GM18868 (cell line): ENCODE data around the gene FBXO11.
"Not testable (repeated sequence)": the region's sequence is repeated elsewhere in the genome, so short reads cannot be mapped to it uniquely, and the experiment has no call there.

ENCODE experiments used
- ATAC-seq: cut with Tn5 transposase; IDR thresholded peaks from one replicate; pipeline ENCODE4 v1.9.1; 2021; ENCODE audit warnings: mild to moderate bottlenecking, moderate library complexity; ENCODE audit not compliant: unreplicated experiment

Gene FBXO11

DNA sequence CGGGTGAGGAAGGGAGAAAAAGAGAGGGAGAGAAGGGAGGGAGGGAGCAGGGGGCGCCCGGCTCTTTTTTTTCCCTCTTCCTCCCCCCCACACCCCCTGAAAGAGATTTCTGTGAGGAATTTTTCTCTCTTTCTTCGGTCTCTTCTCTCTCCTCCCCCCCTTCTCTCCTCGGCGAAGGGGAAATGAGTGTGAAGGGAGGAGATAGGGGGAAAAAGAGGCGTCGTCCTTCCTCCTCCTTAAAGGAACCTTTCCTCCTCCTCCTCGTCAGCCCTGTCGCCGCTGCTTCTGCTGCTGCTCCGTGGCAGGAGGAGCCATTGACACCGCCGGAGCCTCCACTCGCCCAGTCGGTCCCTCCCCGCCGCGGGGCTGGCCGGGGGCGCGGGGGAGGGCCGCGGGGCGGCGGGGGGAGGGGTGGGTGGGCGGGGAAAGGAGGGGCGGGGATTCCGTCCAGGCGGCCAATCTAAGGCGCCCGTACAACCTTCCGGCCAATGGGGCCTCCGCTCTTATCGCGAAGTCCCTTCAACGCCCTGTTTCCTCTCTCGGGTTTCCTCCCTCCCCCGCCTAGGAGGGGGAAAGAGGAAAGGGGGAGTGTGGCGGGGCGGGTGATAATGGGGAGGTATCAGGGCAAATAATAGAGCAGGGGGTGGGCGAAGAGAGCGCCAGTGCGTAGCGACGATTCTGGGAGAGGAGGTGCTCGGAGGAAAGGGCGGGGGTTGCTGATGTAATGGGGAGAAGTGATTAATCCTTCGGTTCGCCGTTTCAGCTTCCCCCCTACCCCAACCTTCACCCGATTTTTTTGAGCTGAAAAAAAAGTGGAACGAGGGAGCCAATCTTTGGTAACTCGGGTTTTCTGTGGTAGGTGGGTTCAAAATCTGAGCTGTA, at the start of gene FBXO11:
Gene FBXO11, minus strand, starts transcription at position 342 of the 882 bp plus-strand sequence. CDS start 778 bp downstream, outside the sequence.
- peak; percentile 91 for ATAC-seq

DNA sequence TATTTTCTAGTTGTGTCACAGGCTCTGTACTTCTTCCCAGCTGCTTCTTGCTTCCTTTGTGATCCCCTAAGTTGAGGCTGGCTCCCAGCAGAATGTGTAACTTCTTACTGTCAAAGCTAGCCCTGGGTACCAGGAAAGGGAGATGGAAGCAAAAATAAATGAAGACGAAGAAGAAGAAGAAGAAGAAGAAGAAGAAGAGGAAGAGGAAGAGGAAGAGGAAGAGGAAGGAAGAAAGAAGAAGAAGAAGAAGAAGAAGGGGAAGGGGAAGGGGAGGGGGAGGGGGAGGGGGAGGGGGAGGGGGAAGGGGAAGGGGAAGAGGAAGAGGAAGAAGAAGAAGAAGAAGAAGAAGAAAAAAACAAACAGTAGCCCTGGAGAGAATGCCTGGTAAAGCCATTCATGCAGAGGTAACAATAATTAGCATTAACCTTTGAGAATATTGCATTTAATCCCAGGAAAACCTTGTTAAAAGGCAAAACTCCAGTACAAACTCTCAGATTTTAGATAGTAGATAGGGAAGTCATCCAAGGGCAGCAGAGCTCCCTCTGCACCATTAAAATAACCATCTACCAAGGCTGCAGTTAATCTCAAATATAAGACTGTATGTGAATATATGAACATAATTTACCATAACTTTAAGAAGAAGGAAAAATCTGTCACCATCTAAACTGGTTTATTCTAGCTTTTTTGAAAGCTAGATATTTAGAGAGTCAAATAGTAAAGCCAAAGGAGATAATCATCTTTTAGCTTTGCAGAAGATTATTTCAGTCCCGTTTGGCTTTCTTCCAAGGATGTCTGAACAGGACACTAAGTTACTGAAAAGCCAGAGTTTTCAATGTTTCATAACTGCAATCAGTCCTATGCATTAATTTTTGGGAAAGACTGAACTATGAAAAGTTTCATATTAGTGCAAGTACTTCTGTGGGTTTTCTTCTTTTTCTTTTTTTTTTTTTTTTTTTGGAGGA, 44.3 kb upstream of the FBXO11 start:
- ATAC-seq: no peak

DNA sequence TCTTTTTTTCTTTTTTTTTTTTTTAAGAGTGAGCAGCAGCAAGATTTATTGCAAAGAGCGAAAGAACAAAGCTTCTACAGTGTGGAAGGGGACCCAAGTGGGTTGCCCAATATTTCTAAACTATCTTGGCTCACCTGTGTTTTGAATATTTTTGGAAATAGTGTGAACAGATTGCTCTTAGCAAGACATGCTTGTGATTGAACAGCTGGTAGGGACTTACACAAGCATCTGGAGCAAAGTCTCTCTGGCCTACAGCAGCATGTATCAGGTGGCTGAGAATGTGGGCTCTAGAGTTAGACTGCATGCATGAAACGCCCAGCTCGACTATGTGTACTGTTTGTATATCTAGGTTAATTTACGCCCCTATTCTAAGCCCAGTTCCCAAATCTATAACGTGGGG, 40.3 kb upstream of the FBXO11 start:
- ATAC-seq: no peak

DNA sequence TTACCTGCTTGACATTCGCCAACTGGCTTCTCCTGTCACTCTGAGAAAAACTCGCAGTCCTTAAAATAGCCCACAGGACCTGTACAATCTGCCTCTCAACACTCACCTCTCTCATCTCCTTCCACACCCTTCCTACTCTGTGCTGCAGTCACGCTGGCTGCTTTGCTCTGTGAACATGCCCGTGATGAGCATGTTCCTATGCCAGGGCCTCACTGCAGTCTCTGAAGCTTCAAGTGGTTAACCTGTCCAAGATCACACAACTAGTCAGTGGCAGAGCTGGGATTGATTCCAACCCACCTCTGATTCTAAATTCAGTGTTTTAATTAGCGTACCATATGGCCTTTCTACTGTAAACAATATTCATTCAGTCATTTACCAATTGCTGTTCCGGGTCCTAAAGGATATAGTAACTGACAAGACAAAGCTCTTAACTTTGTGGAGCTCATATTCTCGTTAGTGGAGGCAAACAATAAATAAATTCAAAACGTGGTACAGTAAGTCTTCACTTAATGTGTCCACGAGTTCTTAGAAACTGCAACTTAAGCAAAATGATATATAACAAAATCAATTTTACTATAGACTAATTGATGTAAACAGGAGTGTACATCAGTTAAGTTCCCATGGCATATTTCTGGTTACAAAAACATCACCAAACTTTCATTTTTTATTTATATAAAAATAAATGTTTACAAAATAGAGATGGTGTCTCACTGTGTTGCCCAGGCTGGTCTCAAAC, 38.9 kb upstream of the FBXO11 start:
- ATAC-seq: no peak

DNA sequence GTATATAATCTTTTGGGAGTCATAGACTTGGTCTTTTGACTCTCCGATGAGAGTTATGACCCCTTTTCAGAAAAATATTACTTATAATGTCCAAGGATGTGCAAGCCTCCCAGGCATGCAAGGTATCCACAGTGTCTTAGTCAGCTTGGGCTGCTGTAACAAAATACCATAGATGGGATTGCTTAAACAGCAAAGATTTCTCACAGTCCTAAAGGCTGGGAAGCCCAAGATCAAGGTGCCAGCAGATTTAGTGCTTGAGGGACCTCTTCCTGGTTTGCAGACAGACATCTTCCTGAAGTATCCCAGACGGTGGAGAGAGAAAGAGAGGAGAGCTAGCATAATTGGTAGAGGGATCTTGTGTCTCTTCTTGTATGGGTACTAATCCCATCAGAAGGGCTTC, 35.6 kb upstream of the FBXO11 start:
- ATAC-seq: no peak

DNA sequence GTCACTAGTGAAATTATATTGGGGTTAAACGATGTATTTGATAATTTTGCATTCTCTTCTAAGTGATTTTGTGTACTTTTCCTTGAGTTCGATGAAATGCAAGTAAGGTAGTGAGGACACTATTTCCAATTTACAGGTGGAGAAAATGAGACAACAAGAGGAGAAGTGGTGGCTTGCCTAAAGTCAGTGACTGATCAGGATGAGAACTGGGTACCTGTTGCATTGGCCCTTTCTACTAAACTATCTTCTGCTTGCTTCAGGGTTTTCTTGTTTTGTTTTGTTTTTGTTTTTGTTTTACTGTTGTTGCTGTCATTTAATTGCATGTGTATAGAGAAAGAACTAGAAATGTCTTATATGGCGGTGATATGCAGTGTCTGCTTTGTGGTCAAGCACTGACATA, 31.4 kb upstream of the FBXO11 start:
- ATAC-seq: no peak

DNA sequence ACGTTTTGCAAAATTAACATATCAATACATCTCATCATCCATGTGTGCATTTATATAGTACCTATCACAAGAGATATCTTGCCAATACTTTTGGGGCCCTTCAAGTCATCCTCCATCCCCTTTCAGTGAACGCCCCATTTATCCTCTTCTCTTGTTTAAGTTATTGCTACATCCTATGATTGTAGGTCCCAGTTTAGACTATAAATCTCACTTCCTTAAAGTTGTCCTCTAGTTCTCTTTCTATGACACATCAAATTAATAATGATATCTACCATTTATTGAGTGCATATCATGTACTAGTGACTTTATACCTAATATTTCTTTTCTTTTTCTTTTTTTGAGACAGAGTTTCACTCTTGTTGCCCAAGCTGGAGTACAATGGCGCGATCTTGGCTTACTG, 28.8 kb upstream of the FBXO11 start:
- ATAC-seq: no peak

DNA sequence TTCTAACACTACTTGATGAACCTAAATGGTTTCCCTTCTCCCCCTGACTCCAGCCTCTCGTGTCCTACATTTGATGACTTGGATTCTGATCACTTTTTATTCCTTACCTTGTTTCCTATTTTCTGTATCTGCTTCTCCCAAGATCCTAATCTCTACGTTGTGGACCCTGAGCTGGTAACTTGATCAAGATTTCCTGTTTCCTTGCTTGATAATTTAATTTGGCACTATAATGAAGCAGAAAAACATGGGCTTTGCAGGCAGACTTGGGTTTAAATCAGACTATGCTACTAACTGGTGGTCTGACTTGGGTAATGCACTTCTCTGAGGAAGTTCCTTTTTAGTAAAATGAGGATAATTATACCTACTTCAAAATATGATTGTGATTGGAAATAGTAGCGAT, 11.7 kb upstream of the FBXO11 start:
- no peak for ATAC-seq

DNA sequence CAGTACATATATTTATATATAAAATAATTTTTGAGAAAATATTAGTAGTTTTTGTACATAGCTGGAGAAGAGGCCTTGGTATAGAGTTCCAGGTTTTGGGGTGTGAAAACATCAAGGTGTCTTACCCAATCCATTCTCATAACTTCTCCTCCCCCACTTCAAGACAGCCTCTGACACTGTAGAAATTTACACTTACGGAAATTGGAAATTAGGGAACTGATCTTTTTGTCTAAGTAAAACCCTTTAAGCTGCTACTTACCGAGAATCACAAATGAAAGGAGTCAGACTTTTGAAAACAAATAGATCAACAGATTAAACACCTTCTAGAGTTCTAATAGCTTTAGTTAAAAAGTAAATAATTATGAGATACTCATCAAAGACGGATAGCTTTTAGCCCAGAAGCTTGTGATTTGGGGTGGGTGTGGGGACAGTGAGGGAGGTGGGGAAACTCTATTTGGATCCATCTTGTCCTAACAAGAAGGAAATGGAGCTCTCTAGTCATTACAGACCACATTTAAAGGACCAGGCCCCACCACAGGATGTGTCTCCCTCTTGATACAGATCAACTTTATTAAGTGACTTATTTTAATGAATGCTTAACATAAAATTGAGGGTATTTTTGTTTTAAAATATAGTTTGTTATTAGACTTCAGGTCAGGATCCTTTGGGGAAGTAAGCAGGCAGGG, 11.1 kb upstream of the FBXO11 start:
- no peak for ATAC-seq

DNA sequence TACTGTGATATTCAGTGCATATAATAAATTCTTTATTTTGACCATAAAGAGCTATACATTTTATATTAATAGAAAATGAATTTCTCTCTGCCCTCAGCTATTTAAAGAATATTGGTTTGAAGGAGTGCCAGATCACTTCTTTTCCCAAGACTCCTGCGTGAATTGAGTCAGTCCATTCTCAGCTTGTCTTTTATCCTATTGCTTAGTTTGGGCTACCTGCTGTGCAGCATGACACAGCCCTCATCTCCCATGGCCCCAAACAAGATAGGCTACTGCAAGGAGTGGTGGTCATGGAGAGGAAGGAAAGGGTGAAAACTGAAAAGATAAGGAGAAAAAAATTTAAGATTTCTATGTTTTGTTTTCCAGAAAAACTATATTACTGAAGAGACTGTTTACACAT, 10.1 kb upstream of the FBXO11 start:
- no peak for ATAC-seq

DNA sequence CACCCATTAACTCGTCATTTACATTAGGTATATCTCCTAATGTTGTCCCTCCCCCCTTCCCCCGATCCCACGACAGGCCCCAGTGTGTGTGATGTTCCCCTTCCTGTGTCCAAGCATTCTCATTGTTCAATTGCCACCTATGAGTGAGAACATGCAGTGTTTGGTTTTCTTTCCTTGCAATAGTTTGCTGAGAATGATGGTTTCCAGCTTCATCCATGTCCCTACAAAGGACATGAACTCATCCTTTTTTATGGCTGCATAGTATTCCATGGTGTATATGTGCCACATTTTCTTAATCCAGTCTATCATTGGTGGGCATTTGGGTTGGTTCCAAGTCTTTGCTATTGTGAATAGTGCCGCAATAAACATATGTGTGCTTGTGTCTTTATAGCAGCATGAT, 4.4 kb upstream of the FBXO11 start:
- ATAC-seq: not testable (repeated sequence)

DNA sequence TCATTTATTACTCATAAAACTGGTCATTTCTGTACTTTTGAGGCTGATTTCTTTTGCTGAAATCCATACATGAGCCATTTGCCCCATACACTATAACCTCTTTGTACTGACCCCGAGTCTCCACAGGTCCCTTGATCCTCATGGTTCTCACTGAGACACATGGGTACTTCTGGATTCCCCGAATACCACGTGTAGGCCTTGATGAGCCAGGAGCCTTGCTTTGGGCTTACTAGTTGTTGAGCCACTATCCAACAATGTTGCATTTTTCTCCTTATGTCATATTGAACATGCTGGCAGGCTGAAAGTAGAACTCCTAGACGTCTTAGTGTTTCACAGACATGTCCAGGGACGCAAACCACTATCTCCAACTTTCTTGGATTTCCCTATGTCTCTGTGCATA, 2.4 kb upstream of the FBXO11 start:
- no peak for ATAC-seq

DNA sequence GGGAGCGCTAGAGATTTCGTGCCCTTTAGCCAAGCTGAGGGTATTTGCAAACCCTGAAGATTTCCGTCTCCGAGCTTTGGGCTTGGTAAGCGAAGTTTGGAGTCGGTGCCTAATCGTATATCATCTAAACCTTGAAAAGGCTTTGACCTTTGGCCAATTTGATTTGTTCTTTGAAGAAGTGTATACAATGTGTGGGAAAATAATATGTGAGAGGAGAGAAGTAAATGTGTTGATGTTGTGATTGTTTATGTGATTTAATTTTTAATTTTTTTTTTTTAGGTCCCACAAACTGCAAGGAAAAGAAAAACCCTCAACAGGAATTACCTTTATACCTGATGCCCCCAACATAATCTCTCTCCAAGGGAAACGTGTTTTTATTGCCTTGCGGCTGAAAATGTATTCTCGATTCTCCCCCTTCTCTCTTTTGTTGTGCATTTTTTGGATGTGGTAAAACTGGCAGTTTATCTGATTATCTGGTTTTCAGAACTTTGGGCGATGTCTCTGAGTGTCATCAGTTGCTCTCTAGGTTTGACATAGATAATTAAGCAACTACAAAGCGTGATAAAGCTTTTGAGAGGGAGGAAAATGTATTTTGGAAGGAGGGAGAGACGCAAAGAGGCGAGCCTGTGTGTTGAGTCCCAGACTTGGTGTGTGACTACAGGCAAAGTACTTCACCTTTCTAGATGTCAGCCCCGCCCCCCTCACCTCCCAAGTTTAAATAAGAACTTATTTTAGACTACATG, 912 bp upstream of the FBXO11 start:
- peak; percentile 32 for ATAC-seq

DNA sequence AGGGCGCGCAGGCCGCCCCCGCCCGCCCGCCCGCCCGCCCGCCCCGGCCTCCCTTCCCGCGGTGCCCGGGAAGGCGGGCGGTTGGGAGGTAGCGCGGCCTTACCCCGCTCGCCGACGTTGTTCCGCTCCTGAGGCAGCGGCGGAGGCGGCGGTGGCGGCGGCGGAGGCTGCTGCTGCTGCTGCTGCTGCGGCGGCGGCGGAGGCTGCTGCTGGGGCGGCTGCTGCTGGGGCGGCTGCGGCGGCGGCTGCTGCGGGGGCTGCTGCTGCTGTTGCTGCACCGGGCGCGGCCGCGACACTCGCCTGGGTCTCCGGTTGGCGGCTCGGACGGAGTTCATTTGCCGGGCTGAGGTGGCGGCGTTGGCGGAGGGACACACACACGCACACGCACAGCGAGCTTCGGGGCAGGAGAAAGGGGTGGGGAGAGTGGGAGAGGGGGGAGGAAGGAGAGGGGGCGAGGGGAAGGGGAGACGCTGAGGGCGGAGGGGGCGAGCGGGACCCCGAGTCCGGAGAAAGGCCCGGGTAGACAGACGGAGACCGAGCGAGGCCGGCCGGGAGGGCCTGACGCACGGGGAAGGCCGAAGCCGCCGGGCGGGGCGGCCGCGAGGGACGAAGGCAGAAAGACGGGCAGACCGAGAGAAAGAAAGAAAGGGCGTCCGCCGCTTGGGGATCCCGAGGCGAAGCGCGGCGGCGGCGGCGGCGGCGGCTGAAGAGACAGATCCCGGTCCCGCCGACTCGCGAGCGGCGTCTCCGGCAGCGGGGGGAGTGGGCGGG, 727 bp downstream of the FBXO11 start:
- peak; percentile 2 for ATAC-seq

DNA sequence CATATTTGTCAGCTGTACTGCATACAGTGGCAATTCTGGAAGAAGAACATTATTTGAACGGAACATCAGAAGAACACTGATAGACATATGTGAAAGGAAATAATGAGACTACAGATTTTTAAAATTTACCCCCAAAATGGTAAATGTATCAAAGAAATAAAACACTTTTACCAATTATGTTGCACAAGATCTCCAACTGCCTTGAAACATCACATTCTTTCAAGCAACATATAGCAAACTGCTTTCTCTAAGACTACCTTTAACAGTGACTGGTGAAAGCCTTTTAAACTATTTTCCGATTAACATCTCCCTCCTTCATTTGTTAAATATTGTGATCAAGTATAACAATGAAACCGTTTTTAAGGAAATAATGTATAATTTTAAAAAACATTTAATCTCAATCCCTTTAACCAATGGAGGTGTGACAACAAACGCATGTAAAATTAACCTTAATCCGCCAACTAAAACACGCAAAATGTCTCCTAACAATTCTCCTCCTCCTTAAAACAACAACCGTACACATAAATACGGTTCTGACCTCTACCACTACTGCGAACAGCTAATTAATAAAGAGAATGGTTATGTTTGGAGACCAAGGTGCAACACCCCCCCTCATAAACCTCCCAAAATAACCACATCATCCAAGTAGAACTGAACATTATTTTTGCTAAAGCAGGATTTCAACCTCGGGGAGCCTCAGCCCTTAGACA, 2.4 kb downstream of the FBXO11 start:
- no peak for ATAC-seq

DNA sequence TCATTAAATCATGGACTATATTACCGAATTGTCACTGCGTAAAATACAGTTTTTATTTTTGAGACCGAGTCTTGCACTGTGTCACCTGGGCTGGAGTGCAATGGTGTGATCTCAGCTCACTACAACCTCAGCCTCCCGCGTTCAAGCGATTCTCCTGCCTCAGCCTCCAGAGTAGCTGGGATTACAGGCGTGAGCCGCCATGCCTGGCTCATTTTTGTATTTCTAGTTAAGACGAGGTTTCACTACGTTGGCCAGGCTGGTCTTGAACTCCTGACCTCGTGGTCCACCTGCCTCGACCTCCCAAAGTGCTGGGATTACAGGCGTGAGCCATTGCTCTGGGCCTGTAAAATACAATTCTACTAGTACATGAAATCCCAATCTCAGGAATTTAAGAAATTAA, 4.4 kb downstream of the FBXO11 start:
- ATAC-seq: not testable (repeated sequence)

DNA sequence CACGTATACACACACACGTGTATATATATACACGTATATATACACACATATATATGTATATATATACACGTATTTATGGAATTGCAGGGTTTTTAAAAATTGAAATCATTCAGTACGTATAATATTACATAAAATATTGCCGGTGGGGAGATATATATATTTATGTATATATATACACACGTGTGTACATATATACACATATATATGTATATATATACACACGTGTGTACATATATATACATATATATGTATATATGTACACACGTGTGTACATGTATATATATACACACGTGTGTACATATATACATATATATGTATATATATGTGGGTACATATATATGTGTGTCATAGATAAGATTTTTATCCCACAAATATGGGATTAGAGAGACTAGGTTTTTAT, 5.4 kb downstream of the FBXO11 start:
- no peak for ATAC-seq
